MM.1S (cell line): Measurements from ENCODE around the gene LATS2.

Experiments used
- DNase-seq: peaks from one replicate; pipeline ENCODE4 v3.0.0-alpha.2; 2015
- H2AFZ ChIP-seq: fragments of 300-600 bp; sonication (generic); 2 replicates; pipeline ENCODE4 v1.6.0; 2016; ENCODE audit warnings: antibody characterized with exemption, low read length
- H3F3A ChIP-seq: fragments of 300-600 bp; sonication (generic); 2 replicates; pipeline ENCODE4 v1.6.1; 2016; ENCODE audit warnings: mild to moderate bottlenecking, antibody characterized with exemption, low read length, moderate library complexity, mixed read lengths; ENCODE audit not compliant: insufficient read depth
- H3K27ac ChIP-seq: fragments of 300-600 bp; sonication (generic); 2 replicates; pipeline ENCODE4 v1.5.1; 2016; ENCODE audit warnings: mild to moderate bottlenecking, low read length
- H3K27me3 ChIP-seq: fragments of 300-600 bp; sonication (generic); replicated peaks from 2 replicates; pipeline ENCODE4 v1.6.0; 2016; ENCODE audit warnings: low read length; ENCODE audit not compliant: insufficient read depth
- H3K36me3 ChIP-seq: fragments of 300-600 bp; sonication (generic); replicated peaks from 2 replicates; pipeline ENCODE4 v1.6.1; 2016; ENCODE audit warnings: mild to moderate bottlenecking, low read length, mixed read lengths; ENCODE audit not compliant: insufficient read depth
- H3K4me1 ChIP-seq: fragments of 300-600 bp; sonication (generic); 2 replicates; pipeline ENCODE4 v1.6.1; 2016; ENCODE audit warnings: low read length, mixed read lengths
- H3K4me2 ChIP-seq: fragments of 300-600 bp; sonication (generic); 2 replicates; pipeline ENCODE4 v1.6.0; 2016; ENCODE audit warnings: low read depth, low read length
- H3K4me3 ChIP-seq: fragments of 300-600 bp; sonication (generic); 2 replicates; pipeline ENCODE4 v1.5.1; 2016; ENCODE audit warnings: low read length, mixed read lengths
- H3K79me2 ChIP-seq: fragments of 300-600 bp; sonication (generic); 2 replicates; pipeline ENCODE4 v1.6.1; 2016; ENCODE audit warnings: mixed run types, low read length, mixed read lengths
- H3K9ac ChIP-seq: fragments of 300-600 bp; sonication (generic); 2 replicates; pipeline ENCODE4 v1.6.1; 2016; ENCODE audit warnings: low read length, mixed read lengths
- H3K9me2 ChIP-seq: fragments of 300-600 bp; sonication (generic); replicated peaks from 2 replicates; pipeline ENCODE4 v1.6.1; 2016; ENCODE audit warnings: mild to moderate bottlenecking, low read length, mixed read lengths; ENCODE audit not compliant: insufficient read depth
- H3K9me3 ChIP-seq: fragments of 300-600 bp; sonication (generic); replicated peaks from 2 replicates; pipeline ENCODE4 v1.6.1; 2016; ENCODE audit warnings: mild to moderate bottlenecking, low read length, mixed read lengths; ENCODE audit not compliant: insufficient read depth
- H4K20me1 ChIP-seq: fragments of 300-600 bp; sonication (generic); 2 replicates; pipeline ENCODE4 v1.6.1; 2016; ENCODE audit warnings: mild to moderate bottlenecking, low read length, moderate library complexity, mixed read lengths; ENCODE audit not compliant: insufficient read depth
- EZH2 ChIP-seq: fragments of 300-600 bp; sonication (generic); optimal IDR thresholded peaks from 2 replicates; pipeline ENCODE3; 2017; ENCODE audit warnings: low read depth, mild to moderate bottlenecking, antibody characterized with exemption, low read length, mixed read lengths
- EZH2phosphoT487 ChIP-seq: fragments of 300-600 bp; sonication (generic); IDR thresholded peaks from 2 replicates; pipeline ENCODE4 v1.6.1; 2018; ENCODE audit warnings: antibody characterized with exemption, low read length
- TF ChIP-seq, protein P1 (sequence below): fragments of 300-600 bp; sonication (generic); IDR thresholded peaks from 2 replicates; pipeline ENCODE4 v1.5.1; 2016; ENCODE audit warnings: antibody characterized with exemption, low read length, mixed read lengths

Gene LATS2

DNA sequence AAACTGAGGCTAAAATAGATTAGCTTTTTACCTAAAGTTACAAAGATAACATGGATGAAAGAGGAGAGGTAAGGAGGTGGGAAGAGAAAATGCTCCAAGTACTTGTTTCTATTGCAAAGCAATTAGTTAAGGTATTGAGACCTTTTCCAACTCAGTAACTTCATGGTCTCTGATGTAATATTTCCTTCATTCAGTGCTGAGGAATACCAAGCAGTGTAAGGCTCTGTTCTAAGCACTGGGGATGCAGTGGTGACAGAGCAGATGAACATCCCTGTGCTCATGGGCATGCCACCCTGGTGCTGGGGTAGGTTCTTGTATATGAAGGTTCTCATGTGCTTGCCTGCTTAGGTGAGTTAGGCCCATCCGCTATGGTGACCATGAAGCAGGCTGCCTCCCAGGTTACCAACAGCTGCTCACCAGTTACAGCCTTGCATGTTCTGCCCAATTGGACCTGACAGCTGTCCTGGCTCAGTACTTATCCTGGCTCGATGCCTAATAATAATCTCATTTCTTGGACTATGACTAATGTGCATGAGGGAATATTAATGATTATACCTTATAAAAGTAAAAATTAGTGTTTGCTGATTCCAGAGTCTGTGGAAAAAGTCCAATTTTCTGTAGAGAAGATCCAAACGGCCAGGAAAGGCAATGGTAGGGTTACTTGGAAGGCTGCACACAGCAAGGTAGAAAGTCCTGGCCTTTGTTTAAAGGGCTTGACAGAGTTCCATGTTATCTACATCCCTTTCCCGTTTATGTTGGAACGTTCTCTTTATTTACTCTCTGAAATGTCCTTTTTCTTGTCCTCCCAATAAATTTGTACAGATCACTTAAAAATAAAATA lies 48.3 kb downstream of the LATS2 start:
- no peaks in the 10 kb centered on the region for H4K20me1 ChIP-seq
- H3F3A ChIP-seq: no peaks in the 10 kb centered on the region
- no peaks in the 10 kb centered on the region for H3K9me2 ChIP-seq
- no peaks in the 10 kb centered on the region for H3K36me3 ChIP-seq
- no peak overlapping the region for H3K27ac ChIP-seq
- H3K4me3 ChIP-seq: no peak overlapping the region
- H3K9ac ChIP-seq: no peak overlapping the region
- no peaks in the 10 kb centered on the region for H3K27me3 ChIP-seq
- H3K4me2 ChIP-seq: no peak overlapping the region
- TF ChIP-seq EZH2: no peak
- TF ChIP-seq EZH2phosphoT487: no peak
- TF ChIP-seq, protein P1, sequence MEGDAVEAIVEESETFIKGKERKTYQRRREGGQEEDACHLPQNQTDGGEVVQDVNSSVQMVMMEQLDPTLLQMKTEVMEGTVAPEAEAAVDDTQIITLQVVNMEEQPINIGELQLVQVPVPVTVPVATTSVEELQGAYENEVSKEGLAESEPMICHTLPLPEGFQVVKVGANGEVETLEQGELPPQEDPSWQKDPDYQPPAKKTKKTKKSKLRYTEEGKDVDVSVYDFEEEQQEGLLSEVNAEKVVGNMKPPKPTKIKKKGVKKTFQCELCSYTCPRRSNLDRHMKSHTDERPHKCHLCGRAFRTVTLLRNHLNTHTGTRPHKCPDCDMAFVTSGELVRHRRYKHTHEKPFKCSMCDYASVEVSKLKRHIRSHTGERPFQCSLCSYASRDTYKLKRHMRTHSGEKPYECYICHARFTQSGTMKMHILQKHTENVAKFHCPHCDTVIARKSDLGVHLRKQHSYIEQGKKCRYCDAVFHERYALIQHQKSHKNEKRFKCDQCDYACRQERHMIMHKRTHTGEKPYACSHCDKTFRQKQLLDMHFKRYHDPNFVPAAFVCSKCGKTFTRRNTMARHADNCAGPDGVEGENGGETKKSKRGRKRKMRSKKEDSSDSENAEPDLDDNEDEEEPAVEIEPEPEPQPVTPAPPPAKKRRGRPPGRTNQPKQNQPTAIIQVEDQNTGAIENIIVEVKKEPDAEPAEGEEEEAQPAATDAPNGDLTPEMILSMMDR: no peak
- H3K79me2 ChIP-seq: no peaks in the 10 kb centered on the region
- no peak for DNase-seq
- no peaks in the 10 kb centered on the region for H3K4me1 ChIP-seq
- no peaks in the 10 kb centered on the region for H3K9me3 ChIP-seq
- no peak overlapping the region for H2AFZ ChIP-seq

DNA sequence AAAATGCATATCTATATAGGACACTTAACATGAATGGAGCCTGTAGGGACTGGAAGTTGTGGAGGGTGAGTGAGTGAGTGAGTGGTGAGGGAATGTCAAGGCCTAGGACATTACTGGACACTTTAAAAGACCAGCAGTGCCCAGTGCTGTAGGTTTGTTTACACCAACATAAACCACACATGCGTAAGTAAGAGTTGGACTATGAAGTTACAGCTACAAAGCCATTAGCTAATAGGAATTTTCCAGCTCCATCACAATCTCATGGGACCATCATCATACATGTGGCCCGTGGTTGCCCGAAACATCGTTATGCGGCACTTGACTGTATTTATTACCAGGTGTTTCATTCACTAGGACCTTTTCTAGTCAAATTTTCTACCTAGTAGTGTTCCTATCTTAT lies 49.2 kb downstream of the LATS2 start:
- Histone ChIP-seq H3K9ac (no peak overlapping the region), H2AFZ (no peak overlapping the region), H3K27ac (no peak overlapping the region), H3K9me2 (no peaks in the 10 kb centered on the region), H3F3A (no peaks in the 10 kb centered on the region), H4K20me1 (no peaks in the 10 kb centered on the region), H3K79me2 (no peaks in the 10 kb centered on the region), H3K4me1 (no peaks in the 10 kb centered on the region), H3K4me2 (no peak overlapping the region), H3K36me3 (no peaks in the 10 kb centered on the region), H3K27me3 (no peaks in the 10 kb centered on the region), H3K4me3 (no peak overlapping the region), H3K9me3 (no peaks in the 10 kb centered on the region)
- no peak for DNase-seq
- TF ChIP-seq EZH2 (no peak), EZH2phosphoT487 (no peak)
- TF ChIP-seq, protein P1: no peak

DNA sequence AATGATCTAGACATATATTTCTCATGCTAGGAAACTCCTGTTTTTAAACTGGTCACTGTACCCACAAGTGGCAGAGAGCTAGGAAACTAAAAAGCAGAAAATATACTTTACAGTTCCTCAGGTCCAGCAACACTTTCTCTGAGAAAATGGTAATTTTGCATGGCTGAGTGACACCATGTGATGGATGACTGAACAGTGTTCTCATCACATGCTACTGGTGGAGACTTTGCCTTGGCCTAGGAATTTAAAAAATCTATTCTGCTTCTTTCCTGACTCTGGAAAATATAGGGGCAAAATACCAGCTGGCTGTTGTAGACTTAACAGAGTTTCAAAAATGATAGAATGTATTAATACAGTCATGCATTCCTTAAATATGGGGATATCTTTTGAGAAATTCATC lies 50.0 kb downstream of the LATS2 start:
- H4K20me1 ChIP-seq: no peaks in the 10 kb centered on the region
- no peaks in the 10 kb centered on the region for H3K4me1 ChIP-seq
- H3K9me2 ChIP-seq: no peaks in the 10 kb centered on the region
- H3K36me3 ChIP-seq: no peaks in the 10 kb centered on the region
- H2AFZ ChIP-seq: no peak overlapping the region
- no peak for DNase-seq
- no peak overlapping the region for H3K27ac ChIP-seq
- H3K4me3 ChIP-seq: no peak overlapping the region
- no peaks in the 10 kb centered on the region for H3K27me3 ChIP-seq
- no peaks in the 10 kb centered on the region for H3F3A ChIP-seq
- H3K9me3 ChIP-seq: no peaks in the 10 kb centered on the region
- H3K9ac ChIP-seq: no peak overlapping the region
- no peaks in the 10 kb centered on the region for H3K79me2 ChIP-seq
- no peak overlapping the region for H3K4me2 ChIP-seq
- TF ChIP-seq, protein P1: no peak
- TF ChIP-seq EZH2 (no peak), EZH2phosphoT487 (no peak)
